A673 (cell line): ENCODE measurements around the gene BRS3. TPM values are rescaled to one million over a fixed set of nuclear protein-coding genes. Genes with fewer than 3 reads are reported as not detected.

Experiments
- BruUV-seq: library from RNA; stranded (reverse); fragments of 400-500 nt; replicated peaks from 2 replicates; lab custom pipeline; 2021; lab: Mats Ljungman, UMichigan
- CTCF ChIA-PET: fragments of 300-600 bp; sonication (Branson Sonifier 250); formaldehyde crosslinking; loops from one replicate; lab custom pipeline; 2022; ENCODE audit warnings: antibody characterized with exemption; lab: Charles Lee
- POLR2A ChIA-PET: fragments of 300-600 bp; sonication (Branson Sonifier 250); formaldehyde crosslinking; loops from one replicate; lab custom pipeline; 2022; ENCODE audit warnings: antibody characterized with exemption; ENCODE audit not compliant: low non-redundant PET; lab: Charles Lee
- DNase-seq: peaks from one replicate; pipeline ENCODE4 v3.0.0-alpha.2; 2015; ENCODE audit warnings: low spot score
- H3K27ac ChIP-seq: fragments of 200-600 bp; sonication (generic); 2 replicates; pipeline ENCODE4 v1.5.1; 2016; ENCODE audit warnings: mixed run types, low read depth, mild to moderate bottlenecking, mixed read lengths, antibody characterized with exemption, low read length; ENCODE audit not compliant: poor library complexity, severe bottlenecking
- H3K27me3 ChIP-seq: fragments of 200-600 bp; sonication (generic); replicated peaks from 2 replicates; pipeline ENCODE4 v1.6.1; 2017; ENCODE audit warnings: mixed run types, low read depth, mild to moderate bottlenecking, mixed read lengths, antibody characterized with exemption, low read length; ENCODE audit not compliant: insufficient read depth, poor library complexity
- H3K36me3 ChIP-seq: fragments of 200-600 bp; sonication (generic); 2 replicates; pipeline ENCODE4 v1.6.1; 2016; ENCODE audit warnings: mixed run types, mild to moderate bottlenecking, mixed read lengths, antibody characterized with exemption, low read length; ENCODE audit not compliant: insufficient read depth, poor library complexity, severe bottlenecking
- H3K4me1 ChIP-seq: fragments of 200-600 bp; sonication (generic); 2 replicates; pipeline ENCODE4 v1.6.1; 2017; ENCODE audit warnings: mixed run types, mild to moderate bottlenecking, mixed read lengths, antibody characterized with exemption, low read length; ENCODE audit not compliant: insufficient read depth, poor library complexity, severe bottlenecking
- H3K4me3 ChIP-seq: fragments of 200-600 bp; sonication (generic); 2 replicates; pipeline ENCODE4 v1.5.1; 2016; ENCODE audit warnings: low read depth, mixed run types, mild to moderate bottlenecking, mixed read lengths, low read length; ENCODE audit not compliant: poor library complexity, severe bottlenecking
- H3K9me3 ChIP-seq: fragments of 200-600 bp; sonication (generic); 2 replicates; pipeline ENCODE4 v1.6.1; 2016; ENCODE audit warnings: mixed run types, low read depth, mild to moderate bottlenecking, mixed read lengths, antibody characterized with exemption, low read length; ENCODE audit not compliant: poor library complexity, severe bottlenecking
- EZH2 ChIP-seq: fragments of 200-600 bp; sonication (generic); IDR thresholded peaks from 2 replicates; pipeline ENCODE4 v1.6.1; 2017; ENCODE audit warnings: borderline replicate concordance, low read depth, mild to moderate bottlenecking, mixed read lengths, antibody characterized with exemption, low read length; ENCODE audit not compliant: poor library complexity, severe bottlenecking
- intact Hi-C: fragments of 100-400 bp; cut with micrococcal nuclease; formaldehyde crosslinking; loops from one replicate; pipeline ENCODE4 v1.10.0; 2022; ENCODE audit not compliant: unreplicated experiment
- total RNA-seq: library from RNA; stranded (reverse); gene quantifications from 2 replicates; pipeline ENCODE4 v1.2.3, GENCODE V29; 2021
- TF ChIP-seq, protein P1 (sequence below): fragments of 300-800, 200-600 bp; sonication (generic); conservative IDR thresholded peaks from 2 replicates; pipeline ENCODE4 v1.5.1; 2017; ENCODE audit warnings: low read depth, mild to moderate bottlenecking, antibody characterized with exemption, low read length, moderate library complexity, mixed read lengths

Gene BRS3
- total RNA-seq, 1 experiment from 2014 or later, result not detected

DNA sequence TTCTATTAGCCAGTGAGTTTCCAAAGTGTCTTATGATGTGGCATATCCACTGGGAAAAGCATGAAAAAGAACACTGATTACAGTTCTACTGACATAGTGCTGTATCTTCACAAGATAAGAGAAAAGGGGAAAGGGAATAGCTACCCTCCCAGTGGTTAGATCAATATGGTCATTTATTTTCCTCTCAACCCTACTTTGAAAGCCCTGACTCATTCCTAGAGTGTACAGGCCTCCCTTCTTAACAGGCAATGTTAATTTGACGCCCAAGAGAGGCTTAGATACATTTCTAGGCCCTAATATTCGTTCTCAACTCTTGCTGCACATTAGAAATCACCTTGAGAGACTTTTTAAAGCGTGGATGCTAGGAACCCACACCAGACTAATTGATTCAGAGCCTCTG is 20.4 kb upstream of the BRS3 start:
- BruUV-seq, result no TSS peak
- intact Hi-C loops, result no loop called here
- H3K36me3 ChIP-seq, result no peaks in the 10 kb centered on the region
- no peaks in the 10 kb centered on the region for H3K4me1 ChIP-seq
- H3K27ac ChIP-seq, result no peak overlapping the region
- no peaks in the 10 kb centered on the region for H3K27me3 ChIP-seq
- H3K4me3 ChIP-seq, result no peak overlapping the region
- ChIA-PET POLR2A (no interaction called here), CTCF (no interaction called here)
- H3K9me3 ChIP-seq, result no peaks in the 10 kb centered on the region
- TF ChIP-seq, protein P1, sequence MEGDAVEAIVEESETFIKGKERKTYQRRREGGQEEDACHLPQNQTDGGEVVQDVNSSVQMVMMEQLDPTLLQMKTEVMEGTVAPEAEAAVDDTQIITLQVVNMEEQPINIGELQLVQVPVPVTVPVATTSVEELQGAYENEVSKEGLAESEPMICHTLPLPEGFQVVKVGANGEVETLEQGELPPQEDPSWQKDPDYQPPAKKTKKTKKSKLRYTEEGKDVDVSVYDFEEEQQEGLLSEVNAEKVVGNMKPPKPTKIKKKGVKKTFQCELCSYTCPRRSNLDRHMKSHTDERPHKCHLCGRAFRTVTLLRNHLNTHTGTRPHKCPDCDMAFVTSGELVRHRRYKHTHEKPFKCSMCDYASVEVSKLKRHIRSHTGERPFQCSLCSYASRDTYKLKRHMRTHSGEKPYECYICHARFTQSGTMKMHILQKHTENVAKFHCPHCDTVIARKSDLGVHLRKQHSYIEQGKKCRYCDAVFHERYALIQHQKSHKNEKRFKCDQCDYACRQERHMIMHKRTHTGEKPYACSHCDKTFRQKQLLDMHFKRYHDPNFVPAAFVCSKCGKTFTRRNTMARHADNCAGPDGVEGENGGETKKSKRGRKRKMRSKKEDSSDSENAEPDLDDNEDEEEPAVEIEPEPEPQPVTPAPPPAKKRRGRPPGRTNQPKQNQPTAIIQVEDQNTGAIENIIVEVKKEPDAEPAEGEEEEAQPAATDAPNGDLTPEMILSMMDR, result no peak
- no peak for DNase-seq

DNA sequence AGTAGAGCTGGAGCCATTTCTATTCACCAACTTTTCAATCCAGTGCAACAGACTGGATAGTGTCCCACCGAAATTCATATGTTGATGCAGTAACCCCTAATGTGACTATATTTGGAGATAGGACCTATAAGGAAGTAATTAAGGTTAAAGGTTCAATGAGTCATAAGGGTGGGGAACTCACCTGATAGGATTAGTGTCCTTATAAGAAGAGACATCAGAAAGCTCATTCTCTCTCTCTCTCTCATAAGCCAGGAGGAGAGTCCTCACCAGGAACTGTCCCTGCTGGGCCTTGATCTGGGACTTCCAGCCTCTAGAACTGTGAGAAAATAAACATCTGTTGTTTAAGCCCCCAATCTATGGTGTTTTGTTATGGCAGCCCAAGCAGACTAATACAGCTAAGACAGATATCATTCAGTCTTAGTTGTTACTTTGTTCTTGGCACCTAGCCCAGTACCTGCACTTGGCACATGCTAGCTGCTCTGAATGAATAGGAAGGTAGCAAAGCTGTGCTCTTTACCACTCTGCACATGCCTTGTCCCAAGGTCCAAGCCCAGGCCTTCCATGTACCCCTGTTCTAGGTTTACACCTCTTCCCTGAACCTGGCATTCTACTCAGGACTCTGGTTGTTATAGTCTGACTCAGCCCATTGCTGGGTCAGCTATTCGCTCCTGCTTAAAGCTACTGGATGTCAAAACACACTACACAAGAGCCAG is 19.2 kb upstream of the BRS3 start:
- ChIA-PET POLR2A (no interaction called here), CTCF (interaction anchor here (1.0 kb wide), 1 partner anchor 17 kb away, joined by 3 read pairs; no protein-coding TSS in a partner anchor)
- TF ChIP-seq EZH2, result no peak
- TF ChIP-seq, protein P1, result no peak

DNA sequence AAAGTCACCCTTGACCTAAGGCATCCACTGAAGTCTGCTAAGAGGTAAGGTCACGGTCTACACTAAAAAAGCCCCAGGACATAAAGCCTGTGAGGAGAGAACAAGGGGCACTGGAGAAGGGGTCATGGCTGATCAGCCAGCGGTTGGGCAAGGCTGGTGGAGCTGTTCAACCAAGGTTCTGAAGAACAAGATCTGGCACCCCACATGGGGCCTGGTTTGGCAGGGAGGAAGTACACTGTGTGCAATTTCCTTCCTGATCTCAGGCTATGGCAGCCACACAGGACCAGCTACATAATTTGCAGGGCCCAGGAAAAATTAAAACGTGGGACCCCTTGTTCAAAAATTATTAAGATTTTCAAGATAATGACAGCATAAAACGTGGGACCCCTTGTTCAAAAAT is 14.1 kb upstream of the BRS3 start:
- Histone ChIP-seq H3K9me3 (no peaks in the 10 kb centered on the region), H3K36me3 (no peaks in the 10 kb centered on the region), H3K27ac (no peak overlapping the region), H3K4me1 (no peaks in the 10 kb centered on the region), H3K4me3 (no peak overlapping the region), H3K27me3 (no peaks in the 10 kb centered on the region)
- DNase-seq, result no peak
- ChIA-PET POLR2A (no interaction called here), CTCF (no interaction called here)
- no TSS peak for BruUV-seq
- TF ChIP-seq, protein P1, result no peak
- no peak for TF ChIP-seq EZH2
- intact Hi-C loops, result no loop called here

More for the DNA sequence above, 19.2 kb upstream of the BRS3 start:
- H3K27me3 ChIP-seq, result no peaks in the 10 kb centered on the region
- DNase-seq, result no peak
- no peaks in the 10 kb centered on the region for H3K4me1 ChIP-seq
- no peaks in the 10 kb centered on the region for H3K36me3 ChIP-seq
- BruUV-seq, result no TSS peak
- no peak overlapping the region for H3K27ac ChIP-seq
- H3K4me3 ChIP-seq, result no peak overlapping the region
- no peaks in the 10 kb centered on the region for H3K9me3 ChIP-seq
- intact Hi-C loops, result no loop called here
